SK-N-MC (cell line): ENCODE measurements around the gene MLLT3.

Source experiments
- EZH2 ChIP-seq: fragments of 200-600 bp; sonication (generic); IDR thresholded peaks from one replicate; pipeline ENCODE4 v1.6.1; 2017; ENCODE audit warnings: antibody characterized with exemption
- FOXP2 ChIP-seq: optimal IDR thresholded peaks from 2 replicates; pipeline ENCODE3; 2011; ENCODE audit warnings: mild to moderate bottlenecking, moderate library complexity; ENCODE audit not compliant: insufficient read depth; ENCODE audit errors: extremely low read length, control extremely low read depth
- POLR2AphosphoS5 ChIP-seq: IDR thresholded peaks from 2 replicates; pipeline ENCODE4 v1.6.1; 2012; ENCODE audit warnings: mild to moderate bottlenecking, low read depth, low read length, borderline replicate concordance

DNA sequence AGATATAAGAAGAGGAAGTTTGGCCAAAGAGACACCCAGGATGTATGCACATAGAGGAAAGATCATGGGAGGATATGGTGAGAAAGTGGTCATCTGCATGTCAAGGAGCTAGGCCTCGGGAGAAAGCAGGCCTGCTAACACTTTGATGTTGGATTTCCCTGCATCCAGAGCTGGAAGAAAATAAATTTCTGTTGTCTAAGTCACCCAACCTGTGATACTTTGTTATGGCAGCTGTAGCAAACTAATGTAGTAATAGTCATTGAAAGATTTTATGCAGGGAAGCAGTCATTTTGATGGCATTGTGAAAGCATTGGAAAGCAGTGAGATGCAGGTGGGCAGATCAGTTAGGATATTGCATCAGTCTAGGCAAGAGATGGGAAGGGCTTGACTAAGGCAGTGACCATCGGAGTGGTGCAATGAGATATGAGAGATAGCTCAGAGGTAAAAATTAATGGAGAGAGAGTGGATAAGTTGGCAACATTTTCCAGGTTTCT, 37.2 kb upstream of the MLLT3 start:
- no peak for TF ChIP-seq POLR2AphosphoS5
- TF ChIP-seq EZH2, result no peak
- no peak for TF ChIP-seq FOXP2
